ENCODE data around the gene MNT.

MNT gene

GRCh38 chr17:2380226-2380922 lies 20.5 kb downstream of the MNT start:
- no peak for DNase-seq

DNA sequence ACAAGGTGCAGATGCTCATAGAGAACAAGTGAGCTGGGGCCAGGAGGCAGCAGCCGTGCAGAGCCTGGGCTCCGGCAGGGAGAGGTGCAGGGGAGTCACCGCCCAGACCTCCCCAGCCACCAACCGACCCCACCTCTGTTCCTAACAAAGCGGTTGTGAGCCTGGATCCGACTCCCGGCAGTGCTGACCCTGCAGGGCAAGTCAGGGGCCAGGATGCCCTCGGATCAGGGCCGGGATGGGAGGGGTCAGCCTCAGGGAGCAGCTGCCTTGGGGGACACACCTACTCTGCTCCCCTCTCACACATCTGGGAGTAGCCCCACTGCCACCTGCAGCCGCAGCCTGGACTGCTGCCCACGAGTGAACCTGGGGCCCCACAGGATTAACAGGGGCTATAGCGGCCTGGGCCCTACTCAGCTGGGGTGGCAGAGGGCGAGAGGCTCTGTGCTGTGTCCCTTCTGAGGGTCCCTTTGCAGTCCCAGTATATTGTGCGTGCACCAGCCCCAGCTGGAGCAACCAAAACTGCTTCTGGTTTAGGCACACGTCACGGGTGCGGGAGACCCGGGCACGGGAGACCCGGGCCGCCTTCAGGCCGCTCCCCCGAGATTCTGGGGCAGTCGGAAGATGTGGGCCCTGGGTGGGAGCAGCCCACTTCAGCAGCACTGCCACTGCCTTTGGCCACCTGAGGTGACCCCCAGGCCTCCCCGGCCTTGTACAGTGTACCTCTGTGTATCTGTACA lies 21.2 kb downstream of the MNT start:
- no peak for DNase-seq

DNA sequence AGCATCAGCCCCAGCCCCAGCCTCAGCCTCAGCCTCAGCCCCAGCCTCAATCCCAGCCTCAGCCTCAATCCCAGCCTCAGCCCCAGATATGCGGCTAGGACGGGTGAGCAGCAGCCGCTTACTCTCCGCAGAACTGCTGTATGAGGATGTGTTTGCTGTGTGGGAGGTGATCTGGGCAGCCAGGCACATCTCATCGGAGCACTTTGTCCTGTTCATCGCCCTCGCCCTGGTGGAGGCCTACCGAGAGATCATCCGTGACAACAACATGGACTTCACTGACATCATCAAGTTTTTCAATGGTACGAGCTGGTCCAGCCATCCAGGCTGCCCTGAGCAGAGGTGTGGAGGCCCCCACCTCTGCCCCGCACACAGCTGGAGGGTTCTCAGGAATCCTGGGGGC lies 22.0 kb downstream of the MNT start:
- no peak for DNase-seq

DNA sequence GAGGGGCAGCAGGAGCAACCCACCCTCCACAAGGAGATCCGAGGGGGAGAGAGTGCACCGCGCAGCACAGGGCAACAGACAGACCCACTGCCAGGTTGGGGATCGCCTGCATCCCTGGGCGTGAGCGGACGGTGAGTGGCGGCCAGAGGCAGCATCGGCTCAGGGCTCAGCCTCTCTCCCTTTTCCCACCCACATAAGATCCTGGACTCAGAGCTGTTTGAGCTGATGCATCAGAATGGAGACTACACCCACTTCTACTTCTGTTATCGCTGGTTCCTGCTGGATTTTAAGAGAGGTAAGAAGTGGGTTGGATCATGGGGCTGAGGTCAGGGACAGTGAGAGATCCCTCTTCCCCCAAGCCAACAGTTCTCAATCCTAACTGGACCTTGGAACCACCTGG lies 23.2 kb downstream of the MNT start:
- peak in 1 of 4 experiments; percentile 27 for DNase-seq

- DNase-seq = no peak
These were observed 24.8 kb downstream of the MNT start for GRCh38 chr17:2376107-2376506.

DNA sequence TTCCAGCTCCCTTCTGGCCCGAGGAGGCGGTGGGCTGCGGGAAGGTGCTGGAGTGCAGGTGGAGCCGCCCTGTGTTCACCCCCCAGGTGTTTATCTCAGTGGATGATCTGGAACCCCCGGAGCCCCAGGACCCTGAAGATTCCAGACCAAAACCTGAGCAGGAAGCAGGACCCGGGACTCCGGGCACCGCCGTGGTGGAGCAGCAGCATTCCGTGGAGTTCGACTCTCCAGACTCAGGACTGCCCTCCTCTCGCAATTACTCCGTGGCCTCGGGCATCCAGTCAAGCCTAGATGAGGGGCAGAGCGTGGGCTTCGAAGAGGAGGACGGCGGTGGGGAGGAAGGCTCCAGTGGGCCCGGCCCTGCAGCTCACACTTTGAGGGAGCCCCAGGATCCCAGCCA lies 25.5 kb downstream of the MNT start:
- no peak for DNase-seq

DNA sequence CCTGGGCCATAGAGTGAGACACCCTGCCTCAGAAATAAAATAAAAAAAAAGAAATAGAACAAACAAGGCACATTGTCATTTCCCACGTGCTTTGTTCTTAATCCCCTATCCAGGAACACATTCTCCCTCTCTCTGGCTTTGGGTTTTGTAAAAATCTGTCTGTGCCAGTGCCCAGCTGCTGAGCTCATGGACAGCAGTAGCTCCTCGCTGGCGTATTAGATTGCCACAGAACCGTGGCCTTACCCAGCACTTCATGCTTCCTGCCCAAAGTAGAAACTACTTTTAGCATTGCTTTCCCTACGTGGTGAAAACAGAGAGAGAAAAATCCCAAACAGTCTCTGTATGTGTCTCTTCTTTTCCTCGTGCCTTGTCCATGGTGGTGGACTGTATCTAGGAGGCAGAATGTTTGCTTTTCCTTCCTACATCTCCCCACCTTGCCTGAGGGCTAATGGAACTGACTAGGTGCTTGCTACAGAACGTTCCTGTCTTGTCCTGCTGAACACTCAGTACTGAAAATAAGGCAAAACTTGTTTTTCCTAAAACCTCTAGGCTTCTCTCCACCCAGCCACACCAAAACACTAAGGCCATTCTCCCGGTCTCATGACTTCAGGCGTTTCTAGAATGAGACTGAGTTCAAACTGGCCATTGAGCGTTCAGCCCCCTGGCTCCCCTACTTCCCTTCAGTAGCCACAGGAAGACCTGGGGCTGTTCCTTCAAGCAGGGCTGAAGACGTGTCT lies 26.1 kb downstream of the MNT start:
- no peak for DNase-seq

DNA sequence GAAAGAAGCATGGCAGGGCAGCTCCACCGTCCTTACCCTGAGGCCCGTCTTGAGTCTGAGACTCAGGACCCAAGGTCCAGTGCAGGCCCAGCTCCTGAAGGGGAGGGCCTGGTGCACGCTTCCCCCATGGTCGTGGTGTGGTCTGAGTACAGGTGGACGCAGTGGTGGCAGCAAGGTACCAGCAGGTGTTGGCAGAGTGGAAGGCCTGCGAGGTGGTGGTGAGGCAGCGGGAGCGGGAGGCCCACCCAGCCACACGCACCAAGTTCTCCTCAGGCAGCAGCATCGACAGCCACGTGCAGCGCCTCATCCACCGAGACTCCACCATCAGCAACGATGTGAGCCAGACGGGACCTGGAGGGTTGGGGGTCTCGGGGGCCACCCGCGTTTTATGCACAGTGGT lies 27.7 kb downstream of the MNT start:
- DNase-seq = no peak

- DNase-seq = no peak
These were observed 28.2 kb downstream of the MNT start for GRCh38 chr17:2372681-2373080.

DNA sequence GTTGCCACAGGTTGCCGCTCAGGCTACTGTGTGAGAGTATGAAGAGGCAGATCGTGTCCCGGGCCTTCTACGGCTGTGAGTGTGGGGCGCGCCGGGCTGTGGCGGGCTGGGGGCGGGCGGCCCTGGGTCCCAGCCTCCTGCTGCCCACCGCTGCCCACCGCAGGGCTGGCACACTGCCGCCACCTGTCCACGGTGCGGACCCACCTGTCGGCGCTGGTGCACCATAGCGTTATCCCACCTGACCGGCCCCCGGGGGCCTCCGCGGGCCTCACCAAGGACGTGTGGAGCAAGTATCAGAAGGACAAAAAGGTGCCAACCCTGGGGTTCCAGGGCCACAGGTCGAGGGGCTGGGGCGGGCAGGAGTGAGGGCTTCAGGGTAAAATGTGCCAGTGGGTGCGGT lies 28.7 kb downstream of the MNT start:
- DNase-seq = no peak

GRCh38 chr17:2371183-2372130 lies 29.4 kb downstream of the MNT start:
- DNase-seq = no peak

DNA sequence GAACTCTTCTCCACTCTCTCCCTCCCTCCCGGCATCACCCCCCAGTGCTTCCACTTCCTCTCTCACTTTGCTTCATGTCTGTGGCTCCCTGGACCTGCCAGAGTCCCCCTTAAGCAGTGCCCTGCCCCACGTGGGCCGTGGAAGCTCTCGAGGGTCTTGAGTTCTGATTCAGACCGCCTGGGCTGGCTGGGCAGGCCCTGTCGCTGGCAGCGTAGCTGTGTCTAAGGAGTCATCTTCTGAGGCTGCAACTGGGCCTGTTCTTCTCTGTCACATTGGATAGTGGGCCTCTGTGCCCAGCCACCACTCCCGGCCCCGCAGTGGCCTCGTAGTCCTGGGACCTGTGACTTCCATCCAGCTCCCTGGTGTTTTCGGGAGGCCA lies 30.7 kb downstream of the MNT start:
- no peak for DNase-seq

DNA sequence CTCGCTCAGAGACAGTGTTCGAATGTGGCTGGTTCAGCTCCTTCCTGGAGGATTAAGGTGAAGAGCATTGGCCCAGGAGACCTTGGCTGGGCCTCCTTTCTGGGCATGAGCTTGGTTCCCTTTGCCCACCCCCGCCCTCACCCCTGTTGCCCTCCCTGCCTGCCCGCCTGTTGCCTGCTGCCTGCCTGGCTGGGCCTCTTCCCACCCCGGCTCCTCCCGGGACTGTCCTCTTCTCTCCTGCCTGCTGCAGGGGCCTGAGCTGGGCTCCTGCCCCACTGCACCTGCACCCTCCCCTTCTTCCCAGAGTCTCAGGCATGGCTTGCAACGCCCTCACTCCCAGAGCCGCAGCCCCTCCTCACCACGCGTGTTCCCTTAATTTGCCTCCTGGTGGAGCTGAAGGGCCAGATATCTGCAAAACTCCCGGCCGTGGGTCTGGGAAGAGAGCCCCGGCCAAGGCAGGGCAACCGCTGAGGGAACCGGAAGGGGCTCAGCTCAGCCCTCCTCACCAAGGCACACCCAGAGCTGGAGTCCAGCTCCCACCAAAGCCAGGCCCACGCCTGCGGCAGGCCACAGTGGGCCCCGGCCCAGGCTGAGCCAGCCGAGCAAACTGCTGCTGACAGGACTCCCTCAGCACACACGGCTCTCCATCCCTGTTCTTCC lies 31.2 kb downstream of the MNT start:
- no peak for DNase-seq

GRCh38 chr17:2369039-2369438 lies 31.8 kb downstream of the MNT start:
- DNase-seq = no peak

DNA sequence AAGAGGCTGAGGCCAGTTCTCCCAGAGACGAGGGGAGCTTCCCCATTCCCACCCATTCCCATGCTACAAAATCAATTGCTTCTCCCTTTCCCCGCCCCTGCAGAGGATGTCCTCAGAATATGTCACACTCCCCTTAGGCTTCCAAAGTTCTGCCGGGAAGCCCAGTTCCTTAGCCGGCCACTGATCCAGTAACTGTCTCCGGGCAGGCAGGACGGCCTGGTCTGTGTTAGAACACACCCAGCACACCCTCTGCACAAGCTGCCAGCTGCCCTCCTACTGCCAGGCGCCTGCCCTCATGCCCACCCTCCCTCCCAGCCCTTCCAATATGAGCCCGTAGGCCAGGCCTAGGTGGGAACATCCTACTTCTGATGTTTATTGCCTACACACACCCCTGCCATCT lies 32.5 kb downstream of the MNT start:
- no peak for DNase-seq

- no peak for DNase-seq
These were observed 33.9 kb downstream of the MNT start for GRCh38 chr17:2366747-2367494.

DNA sequence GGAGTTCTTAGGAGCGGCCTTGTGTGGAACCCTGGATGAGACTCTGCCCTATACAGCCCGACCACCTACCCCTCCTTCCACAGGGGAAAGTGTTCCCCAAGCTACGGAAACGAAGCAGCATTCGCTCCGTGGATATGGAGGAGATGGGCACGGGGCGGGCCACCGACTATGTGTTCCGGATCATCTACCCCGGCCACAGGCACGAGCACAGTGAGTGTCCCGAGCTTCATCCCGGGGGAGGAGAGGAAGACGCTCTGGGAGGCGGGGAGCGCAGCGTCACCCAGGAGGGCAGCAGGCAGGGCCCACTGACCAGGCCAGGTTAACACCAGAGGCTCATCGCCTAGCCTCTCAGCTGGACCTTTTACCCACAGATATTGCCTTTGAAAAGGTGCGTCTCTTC lies 35.7 kb downstream of the MNT start:
- DNase-seq = no peak

DNA sequence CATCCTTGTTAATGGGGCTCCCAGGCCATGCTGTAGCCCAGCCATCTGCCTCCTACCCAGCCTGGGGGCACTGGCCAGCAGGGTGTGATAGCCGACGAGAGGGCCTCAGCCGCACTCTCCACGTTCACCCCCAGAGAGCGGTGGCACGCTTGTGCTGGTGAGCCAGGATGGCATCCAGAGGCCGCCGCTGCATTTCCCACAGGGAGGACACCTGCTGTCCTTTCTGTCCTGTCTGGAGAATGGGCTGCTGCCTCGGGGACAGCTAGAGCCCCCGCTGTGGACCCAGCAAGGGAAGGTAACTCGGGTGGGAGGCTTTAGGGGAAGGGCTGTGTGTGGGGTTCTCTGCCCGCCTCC lies 36.1 kb downstream of the MNT start:
- DNase-seq = no peak

GRCh38 chr17:2363851-2364762 lies 36.8 kb downstream of the MNT start:
- DNase-seq = no peak

DNA sequence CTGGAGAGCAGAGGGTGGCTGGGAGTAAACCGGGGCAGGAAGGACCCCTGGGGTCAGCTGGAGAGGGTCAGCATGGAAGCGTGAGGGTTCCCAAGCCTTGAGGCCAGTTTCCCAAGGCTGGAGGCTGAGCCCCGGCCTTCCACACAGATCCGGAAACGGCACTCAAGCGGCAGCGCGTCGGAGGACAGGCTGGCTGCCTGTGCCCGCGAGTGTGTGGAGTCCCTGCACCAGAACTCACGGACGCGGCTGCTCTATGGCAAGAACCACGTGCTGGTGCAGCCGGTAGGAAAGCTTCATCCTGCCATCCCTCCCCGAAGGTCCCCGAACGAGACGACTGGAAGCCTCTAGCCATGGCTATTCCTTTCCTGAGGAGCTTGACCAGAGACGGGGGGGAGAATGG lies 37.5 kb downstream of the MNT start:
- no peak for DNase-seq
